HepG2 (cell line): ENCODE measurements around the gene NAALAD2. TPM values are rescaled to one million over a fixed set of nuclear protein-coding genes. Genes with fewer than 3 reads are reported as not detected.

Experiments
- CBX1 ChIP-seq: IDR thresholded peaks from one replicate; pipeline ENCODE4 v1.6.1; 2016; ENCODE audit warnings: antibody characterized with exemption, low read depth
- EHMT2 ChIP-seq: fragments of 200-600 bp; sonication (generic); IDR thresholded peaks from 2 replicates; pipeline ENCODE4 v1.7.0; 2017; ENCODE audit warnings: antibody characterized with exemption, low read depth, low read length, borderline replicate concordance
- MBD4 ChIP-seq: IDR thresholded peaks from 2 replicates; pipeline ENCODE4 v1.6.1; 2012; ENCODE audit warnings: low read length, inconsistent platforms, borderline replicate concordance
- NCOA2 ChIP-seq: sonication (generic); formaldehyde crosslinking; IDR thresholded peaks from 2 replicates; pipeline ENCODE4 v1.8.0; 2022; ENCODE audit warnings: inconsistent platforms
- SP5 ChIP-seq: IDR thresholded peaks from 2 replicates; pipeline ENCODE4 v1.6.1; 2016; ENCODE audit warnings: low read depth, borderline replicate concordance
- ZNF382 ChIP-seq: sonication (generic); formaldehyde crosslinking; IDR thresholded peaks from 2 replicates; pipeline ENCODE4 v1.5.0; 2020; ENCODE audit warnings: missing genetic modification reagents, mild to moderate bottlenecking, borderline replicate concordance
- ZNF446 ChIP-seq: sonication (generic); formaldehyde crosslinking; IDR thresholded peaks from 2 replicates; pipeline ENCODE4 v1.5.0; 2020; ENCODE audit warnings: mild to moderate bottlenecking, missing genetic modification reagents
- ZNF558 ChIP-seq: sonication (generic); formaldehyde crosslinking; IDR thresholded peaks from 2 replicates; pipeline ENCODE4 v1.9.0; 2022; ENCODE audit warnings: mild to moderate bottlenecking, missing genetic modification reagents, borderline replicate concordance
- ZNF629 ChIP-seq: sonication (generic); formaldehyde crosslinking; conservative IDR thresholded peaks from 2 replicates; pipeline ENCODE4 v1.5.0; 2020; ENCODE audit warnings: missing genetic modification reagents
- ZNF749 ChIP-seq: sonication (generic); formaldehyde crosslinking; IDR thresholded peaks from 2 replicates; pipeline ENCODE4 v1.8.0; 2022; ENCODE audit warnings: mild to moderate bottlenecking, missing genetic modification reagents, moderate library complexity, borderline replicate concordance
- ZNF891 ChIP-seq: sonication (generic); formaldehyde crosslinking; IDR thresholded peaks from 2 replicates; pipeline ENCODE4 v1.5.0; 2020; ENCODE audit warnings: mild to moderate bottlenecking, missing genetic modification reagents
- ZSCAN22 ChIP-seq: sonication (generic); formaldehyde crosslinking; IDR thresholded peaks from 2 replicates; pipeline ENCODE4 v1.4.0; 2020; ENCODE audit warnings: mild to moderate bottlenecking, missing genetic modification reagents
- ZSCAN25 ChIP-seq: sonication (generic); formaldehyde crosslinking; IDR thresholded peaks from 2 replicates; pipeline ENCODE4 v1.8.0; 2022; ENCODE audit warnings: mild to moderate bottlenecking, missing genetic modification reagents
- polyA plus RNA-seq, 8 experiments: library from polyadenylated mRNA; depleted of rRNA in 3 of 8; stranded (reverse) in 7 of 8; unstranded in 1 of 8; fragments of >200 nt; fragmentation: Illumina TruSeq in 4 of 8; extraction: Trizol in 4 of 8; gene quantifications; 2 replicates each; pipeline versions ENCODE4 v1.2.1 to v1.2.3, GENCODE V29; 2011 to 2016; ENCODE audit warnings: low read depth in 4 of 8, missing spikeins in 1 of 8, mixed read lengths in 1 of 8; ENCODE audit not compliant: insufficient read depth in 1 of 8
- total RNA-seq, 5 experiments: library from RNA; depleted of rRNA; stranded (reverse); fragments of >200 nt; fragmentation: Illumina TruSeq; extraction: Trizol; gene quantifications; 2 replicates each; pipeline ENCODE4 v1.2.3, GENCODE V29; 2016; ENCODE audit warnings: low read depth in 1 of 5
- TF ChIP-seq, protein P1 (sequence below): sonication (generic); formaldehyde crosslinking; IDR thresholded peaks from 2 replicates; pipeline ENCODE4 v1.8.0; 2022; ENCODE audit warnings: mild to moderate bottlenecking, missing genetic modification reagents, moderate library complexity
- TF ChIP-seq, protein P2 (sequence below): sonication (generic); formaldehyde crosslinking; IDR thresholded peaks from 2 replicates; pipeline ENCODE4 v1.4.0; 2020; ENCODE audit warnings: mild to moderate bottlenecking, missing genetic modification reagents
- TF ChIP-seq, protein P3 (sequence below): sonication (generic); formaldehyde crosslinking; IDR thresholded peaks from 2 replicates; pipeline ENCODE4 v1.9.0; 2021; ENCODE audit warnings: mild to moderate bottlenecking, missing genetic modification reagents
- TF ChIP-seq, protein P4 (sequence below): sonication (generic); formaldehyde crosslinking; IDR thresholded peaks from 2 replicates; pipeline ENCODE4 v1.5.0; 2020; ENCODE audit warnings: missing genetic modification reagents

The NAALAD2 gene
- total and polyA plus RNA-seq, 2 of the 13 experiments (the other 11 are each of a cell fraction or from before 2014, with no cell fraction given), result 8.0 to 8.9 TPM

DNA sequence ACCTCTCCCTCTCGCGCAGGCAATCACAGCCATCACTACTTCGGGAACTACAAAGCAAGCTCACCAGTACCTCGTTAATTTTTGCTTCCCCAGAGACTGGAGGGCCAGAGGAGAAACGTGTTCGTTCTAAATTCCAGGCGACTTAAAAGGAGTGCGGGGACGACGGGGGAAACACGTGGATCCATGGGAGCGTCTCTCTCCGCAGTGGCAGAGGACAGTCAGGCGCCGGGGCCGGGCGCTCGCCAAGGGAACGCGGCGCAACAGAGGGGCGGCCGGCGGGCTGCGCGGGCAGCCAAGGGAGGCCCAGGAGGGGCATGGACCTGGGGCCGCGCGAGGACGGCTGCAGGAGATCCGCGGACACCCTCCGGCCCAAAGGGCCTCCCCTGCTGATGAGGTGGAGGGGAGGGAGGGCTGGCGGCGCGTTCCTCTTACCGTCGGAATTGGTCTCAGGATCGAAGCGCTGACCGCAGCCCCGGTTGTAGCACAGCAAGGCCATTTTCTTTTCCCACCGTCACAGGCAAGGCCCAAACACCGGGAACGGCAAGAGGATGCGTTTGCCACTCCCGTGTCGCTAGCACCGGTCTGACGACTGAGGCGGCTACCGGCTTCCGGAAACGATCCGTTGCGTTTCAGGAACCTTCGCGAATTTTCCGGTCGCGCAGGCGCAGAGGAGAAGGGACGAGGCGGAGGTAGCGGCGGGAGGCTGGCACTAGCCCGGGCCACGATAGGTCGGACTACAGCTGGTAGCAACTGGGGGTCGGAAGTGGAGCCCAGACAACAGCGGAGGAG lies 88.2 kb downstream of the NAALAD2 start, which contains the start of gene CHORDC1 (continued):
- TF ChIP-seq, protein P1, sequence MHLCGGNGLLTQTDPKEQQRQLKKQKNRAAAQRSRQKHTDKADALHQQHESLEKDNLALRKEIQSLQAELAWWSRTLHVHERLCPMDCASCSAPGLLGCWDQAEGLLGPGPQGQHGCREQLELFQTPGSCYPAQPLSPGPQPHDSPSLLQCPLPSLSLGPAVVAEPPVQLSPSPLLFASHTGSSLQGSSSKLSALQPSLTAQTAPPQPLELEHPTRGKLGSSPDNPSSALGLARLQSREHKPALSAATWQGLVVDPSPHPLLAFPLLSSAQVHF, result peak; percentile 85; the same call in 1 of the 2 replicates
- TF ChIP-seq NCOA2 (CRISPR knock-in tag), result no peak
- TF ChIP-seq ZNF629 (CRISPR knock-in tag), result no peak
- no peak for TF ChIP-seq EHMT2
- TF ChIP-seq, protein P2, sequence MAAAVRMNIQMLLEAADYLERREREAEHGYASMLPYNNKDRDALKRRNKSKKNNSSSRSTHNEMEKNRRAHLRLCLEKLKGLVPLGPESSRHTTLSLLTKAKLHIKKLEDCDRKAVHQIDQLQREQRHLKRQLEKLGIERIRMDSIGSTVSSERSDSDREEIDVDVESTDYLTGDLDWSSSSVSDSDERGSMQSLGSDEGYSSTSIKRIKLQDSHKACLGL, result no peak
- TF ChIP-seq, protein P3, sequence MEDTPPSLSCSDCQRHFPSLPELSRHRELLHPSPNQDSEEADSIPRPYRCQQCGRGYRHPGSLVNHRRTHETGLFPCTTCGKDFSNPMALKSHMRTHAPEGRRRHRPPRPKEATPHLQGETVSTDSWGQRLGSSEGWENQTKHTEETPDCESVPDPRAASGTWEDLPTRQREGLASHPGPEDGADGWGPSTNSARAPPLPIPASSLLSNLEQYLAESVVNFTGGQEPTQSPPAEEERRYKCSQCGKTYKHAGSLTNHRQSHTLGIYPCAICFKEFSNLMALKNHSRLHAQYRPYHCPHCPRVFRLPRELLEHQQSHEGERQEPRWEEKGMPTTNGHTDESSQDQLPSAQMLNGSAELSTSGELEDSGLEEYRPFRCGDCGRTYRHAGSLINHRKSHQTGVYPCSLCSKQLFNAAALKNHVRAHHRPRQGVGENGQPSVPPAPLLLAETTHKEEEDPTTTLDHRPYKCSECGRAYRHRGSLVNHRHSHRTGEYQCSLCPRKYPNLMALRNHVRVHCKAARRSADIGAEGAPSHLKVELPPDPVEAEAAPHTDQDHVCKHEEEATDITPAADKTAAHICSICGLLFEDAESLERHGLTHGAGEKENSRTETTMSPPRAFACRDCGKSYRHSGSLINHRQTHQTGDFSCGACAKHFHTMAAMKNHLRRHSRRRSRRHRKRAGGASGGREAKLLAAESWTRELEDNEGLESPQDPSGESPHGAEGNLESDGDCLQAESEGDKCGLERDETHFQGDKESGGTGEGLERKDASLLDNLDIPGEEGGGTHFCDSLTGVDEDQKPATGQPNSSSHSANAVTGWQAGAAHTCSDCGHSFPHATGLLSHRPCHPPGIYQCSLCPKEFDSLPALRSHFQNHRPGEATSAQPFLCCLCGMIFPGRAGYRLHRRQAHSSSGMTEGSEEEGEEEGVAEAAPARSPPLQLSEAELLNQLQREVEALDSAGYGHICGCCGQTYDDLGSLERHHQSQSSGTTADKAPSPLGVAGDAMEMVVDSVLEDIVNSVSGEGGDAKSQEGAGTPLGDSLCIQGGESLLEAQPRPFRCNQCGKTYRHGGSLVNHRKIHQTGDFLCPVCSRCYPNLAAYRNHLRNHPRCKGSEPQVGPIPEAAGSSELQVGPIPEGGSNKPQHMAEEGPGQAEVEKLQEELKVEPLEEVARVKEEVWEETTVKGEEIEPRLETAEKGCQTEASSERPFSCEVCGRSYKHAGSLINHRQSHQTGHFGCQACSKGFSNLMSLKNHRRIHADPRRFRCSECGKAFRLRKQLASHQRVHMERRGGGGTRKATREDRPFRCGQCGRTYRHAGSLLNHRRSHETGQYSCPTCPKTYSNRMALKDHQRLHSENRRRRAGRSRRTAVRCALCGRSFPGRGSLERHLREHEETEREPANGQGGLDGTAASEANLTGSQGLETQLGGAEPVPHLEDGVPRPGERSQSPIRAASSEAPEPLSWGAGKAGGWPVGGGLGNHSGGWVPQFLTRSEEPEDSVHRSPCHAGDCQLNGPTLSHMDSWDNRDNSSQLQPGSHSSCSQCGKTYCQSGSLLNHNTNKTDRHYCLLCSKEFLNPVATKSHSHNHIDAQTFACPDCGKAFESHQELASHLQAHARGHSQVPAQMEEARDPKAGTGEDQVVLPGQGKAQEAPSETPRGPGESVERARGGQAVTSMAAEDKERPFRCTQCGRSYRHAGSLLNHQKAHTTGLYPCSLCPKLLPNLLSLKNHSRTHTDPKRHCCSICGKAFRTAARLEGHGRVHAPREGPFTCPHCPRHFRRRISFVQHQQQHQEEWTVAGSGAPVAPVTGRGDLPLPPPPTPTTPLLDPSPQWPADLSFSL, result no peak
- no peak for TF ChIP-seq ZSCAN25 (CRISPR knock-in tag)
- no peak for TF ChIP-seq ZSCAN22 (CRISPR knock-in tag)
- peak; percentile 36 for TF ChIP-seq CBX1
- TF ChIP-seq ZNF558 (CRISPR knock-in tag), result no peak; the same call in 1 of the 2 replicates
- TF ChIP-seq ZNF749 (CRISPR knock-in tag), result peak; percentile 32; the same call in 1 of the 2 replicates
- TF ChIP-seq ZNF382 (CRISPR knock-in tag), result no peak
- no peak for TF ChIP-seq ZNF446 (CRISPR knock-in tag)
- no peak for TF ChIP-seq SP5 (CRISPR knock-in tag)
- TF ChIP-seq, protein P4, sequence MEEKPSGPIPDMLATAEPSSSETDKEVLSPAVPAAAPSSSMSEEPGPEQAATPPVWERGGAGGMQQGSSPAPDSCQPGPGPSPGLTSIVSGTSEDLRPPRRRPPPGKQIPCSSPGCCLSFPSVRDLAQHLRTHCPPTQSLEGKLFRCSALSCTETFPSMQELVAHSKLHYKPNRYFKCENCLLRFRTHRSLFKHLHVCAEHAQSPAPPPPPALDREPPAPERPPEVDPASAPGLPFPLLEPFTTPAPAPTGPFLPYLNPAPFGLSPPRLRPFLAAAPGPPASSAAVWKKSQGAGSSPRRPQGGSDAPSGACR (CRISPR knock-in tag), result peak; percentile 51; the same call in 1 of the 2 replicates
- peak; percentile 72; the same call in 1 of the 2 replicates for TF ChIP-seq ZNF891
- TF ChIP-seq MBD4, result no peak
